Suprapubic skin (tissue), 4 donors: ENCODE data around the gene PPP6R3.

ENCODE experiments used
- EP300 ChIP-seq: sonication (generic); formaldehyde crosslinking; IDR thresholded peaks from one replicate; pipeline ENCODE4 v1.6.1; 2017; ENCODE audit warnings: antibody characterized with exemption
- POLR2AphosphoS5 ChIP-seq, 3 donors: sonication (generic); formaldehyde crosslinking; IDR thresholded peaks; one replicate each; pipeline ENCODE4 v1.6.1; 2017; ENCODE audit warnings: antibody characterized with exemption in 3 of 3
- TF ChIP-seq, protein P1 (sequence below), 2 donors: fragments of 200-600 bp in 1 of 2; fragments of 450-650 bp in 1 of 2; sonication (generic) in 1 of 2; IDR thresholded peaks; one replicate each; pipeline ENCODE4 v1.5.1; 2016 to 2019; ENCODE audit warnings: antibody characterized with exemption in 2 of 2, mild to moderate bottlenecking in 1 of 2, moderate library complexity in 1 of 2

DNA sequence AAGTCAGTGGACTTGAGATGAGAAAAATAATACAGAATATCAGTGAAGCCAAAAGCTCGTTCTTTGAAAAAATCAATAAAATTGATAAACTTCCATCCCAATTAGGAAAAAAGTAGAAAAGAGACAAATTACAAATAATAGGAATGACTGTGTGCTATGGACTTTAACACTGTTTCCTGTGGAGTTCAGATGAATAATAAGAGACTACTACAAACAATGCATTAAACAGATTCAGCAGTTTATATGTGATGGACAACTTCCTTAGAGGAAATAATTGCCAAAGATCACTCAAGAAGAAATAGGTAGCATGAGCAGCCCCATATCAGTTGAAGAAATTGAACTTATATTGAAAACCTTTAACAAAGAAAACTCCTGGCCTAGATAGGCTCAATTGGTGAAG lies 99.7 kb downstream of the PPP6R3 start:
- TF ChIP-seq, protein P1, sequence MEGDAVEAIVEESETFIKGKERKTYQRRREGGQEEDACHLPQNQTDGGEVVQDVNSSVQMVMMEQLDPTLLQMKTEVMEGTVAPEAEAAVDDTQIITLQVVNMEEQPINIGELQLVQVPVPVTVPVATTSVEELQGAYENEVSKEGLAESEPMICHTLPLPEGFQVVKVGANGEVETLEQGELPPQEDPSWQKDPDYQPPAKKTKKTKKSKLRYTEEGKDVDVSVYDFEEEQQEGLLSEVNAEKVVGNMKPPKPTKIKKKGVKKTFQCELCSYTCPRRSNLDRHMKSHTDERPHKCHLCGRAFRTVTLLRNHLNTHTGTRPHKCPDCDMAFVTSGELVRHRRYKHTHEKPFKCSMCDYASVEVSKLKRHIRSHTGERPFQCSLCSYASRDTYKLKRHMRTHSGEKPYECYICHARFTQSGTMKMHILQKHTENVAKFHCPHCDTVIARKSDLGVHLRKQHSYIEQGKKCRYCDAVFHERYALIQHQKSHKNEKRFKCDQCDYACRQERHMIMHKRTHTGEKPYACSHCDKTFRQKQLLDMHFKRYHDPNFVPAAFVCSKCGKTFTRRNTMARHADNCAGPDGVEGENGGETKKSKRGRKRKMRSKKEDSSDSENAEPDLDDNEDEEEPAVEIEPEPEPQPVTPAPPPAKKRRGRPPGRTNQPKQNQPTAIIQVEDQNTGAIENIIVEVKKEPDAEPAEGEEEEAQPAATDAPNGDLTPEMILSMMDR (IDR thresholded peaks at IDR 0.05) = no peak
- TF ChIP-seq EP300 (no peak), POLR2AphosphoS5 (IDR thresholded peaks at IDR 0.05) (no peak)
